Measurements from ENCODE around the gene EPB41L4B.
"Not testable (repeated sequence)": the region's sequence is repeated elsewhere in the genome, so short reads cannot be mapped to it uniquely, and the experiment has no call there.

The EPB41L4B gene

GRCh38 chr9:109242014-109242413 is 78.8 kb downstream of the EPB41L4B start:
- no peak for DNase-seq

- no peak for DNase-seq
These were observed 79.7 kb downstream of the EPB41L4B start for GRCh38 chr9:109241207-109241606.

DNA sequence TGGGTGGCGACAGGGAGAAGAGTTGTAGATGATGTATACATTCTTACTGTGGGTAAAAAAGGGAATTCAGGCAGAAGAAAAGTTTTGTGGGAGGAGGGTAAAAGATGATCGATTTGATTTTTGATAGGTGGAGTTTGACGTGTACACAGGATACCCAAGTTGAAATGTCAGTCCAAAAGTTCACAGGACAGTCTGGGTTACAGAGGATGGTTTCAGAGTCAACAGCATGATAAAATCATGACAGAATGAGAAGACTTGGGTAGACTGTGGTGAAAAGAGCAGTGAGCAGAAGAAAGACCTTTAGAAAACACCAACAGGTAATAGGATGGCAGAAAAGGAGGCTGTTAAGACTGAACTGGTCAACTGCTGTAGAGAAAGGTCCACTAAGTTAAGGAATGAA is 81.6 kb downstream of the EPB41L4B start:
- no peak for DNase-seq

- DNase-seq, result no peak
These were observed 82.2 kb downstream of the EPB41L4B start for GRCh38 chr9:109238655-109239054.

DNA sequence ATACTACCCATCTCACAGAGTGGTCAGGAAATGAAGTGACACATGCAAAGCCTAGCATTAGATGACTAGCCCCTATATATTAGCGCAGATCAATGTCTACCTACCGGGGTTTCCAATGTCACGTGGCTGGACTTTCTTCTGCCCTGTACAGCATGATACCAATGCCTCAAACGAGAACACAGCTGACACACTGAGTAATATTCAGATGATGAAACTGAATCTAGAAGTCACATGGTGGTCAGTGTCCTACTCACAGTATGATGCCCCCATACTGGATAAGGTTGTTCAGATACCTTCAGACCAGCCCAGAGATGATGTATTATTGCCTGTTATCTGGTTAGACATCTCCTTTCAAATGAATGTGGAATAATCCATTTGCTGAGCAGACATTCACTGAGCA is 82.7 kb downstream of the EPB41L4B start:
- DNase-seq, result no peak

- no peak for DNase-seq
These were observed 88.2 kb downstream of the EPB41L4B start for GRCh38 chr9:109232449-109233237.

DNA sequence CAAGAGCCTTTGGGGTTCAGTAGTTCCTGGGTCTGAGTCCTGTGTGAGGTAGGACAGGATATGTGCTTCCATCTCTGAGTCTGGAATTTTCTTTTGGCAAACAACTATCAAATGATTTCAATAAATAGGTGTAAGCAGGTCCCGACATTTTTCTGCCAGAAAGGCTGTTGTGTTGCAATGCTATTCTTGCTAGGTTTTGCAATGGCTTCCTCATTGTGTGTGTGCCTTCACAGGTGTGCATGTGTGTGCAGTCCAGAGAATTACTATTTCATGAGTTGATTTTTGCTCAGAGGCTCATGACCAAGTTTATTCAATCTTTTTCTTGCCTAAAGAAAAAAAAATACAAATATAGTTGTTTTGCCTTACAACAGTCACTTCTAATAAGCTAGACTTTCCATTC is 89.3 kb downstream of the EPB41L4B start:
- DNase-seq, result no peak

GRCh38 chr9:109230277-109230676 is 90.6 kb downstream of the EPB41L4B start:
- DNase-seq, result no peak

GRCh38 chr9:109229682-109230081 is 91.2 kb downstream of the EPB41L4B start:
- DNase-seq, result no peak

GRCh38 chr9:109228093-109228642 is 92.7 kb downstream of the EPB41L4B start:
- no peak for DNase-seq

DNA sequence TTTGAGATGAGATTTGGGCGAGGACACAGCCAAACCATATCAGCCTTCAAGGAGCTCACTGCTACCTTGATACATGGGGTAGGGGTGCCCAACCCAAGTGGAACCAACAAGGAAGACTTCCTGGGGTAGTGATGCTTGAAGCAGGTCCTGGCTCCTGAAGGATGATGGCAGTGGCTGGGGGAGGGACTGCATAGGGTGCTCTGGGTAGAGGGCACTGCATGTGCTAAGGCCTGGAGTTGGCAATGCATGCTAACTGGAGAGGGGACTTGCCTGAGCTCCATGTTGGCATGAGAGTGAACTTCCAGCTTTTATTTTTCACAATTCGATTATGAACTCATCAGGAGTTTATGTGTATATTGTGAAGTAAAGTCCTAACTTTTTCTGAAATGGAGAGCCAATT is 95.2 kb downstream of the EPB41L4B start:
- no peak for DNase-seq

- DNase-seq, result no peak
These were observed 96.1 kb downstream of the EPB41L4B start for GRCh38 chr9:109224751-109225150.

DNA sequence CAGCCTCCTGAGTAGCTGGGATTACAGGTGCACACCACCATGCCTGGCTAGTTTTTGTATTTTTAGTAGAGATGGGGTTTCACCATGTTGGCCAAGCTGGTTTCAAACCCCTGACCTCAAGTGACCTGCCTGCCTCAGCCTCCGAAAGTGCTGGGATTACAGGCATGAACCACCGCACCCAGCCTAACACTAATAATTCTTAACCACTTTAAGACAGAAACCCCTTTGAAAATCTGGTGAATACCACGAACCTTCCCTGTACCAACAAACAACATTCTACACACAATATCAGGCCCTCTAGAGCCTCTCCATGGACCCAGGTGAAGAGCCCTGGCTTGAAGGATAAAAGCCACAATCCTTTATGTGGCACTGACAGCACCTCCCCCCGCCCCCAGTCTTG is 102.6 kb downstream of the EPB41L4B start:
- not testable (repeated sequence) for DNase-seq

DNA sequence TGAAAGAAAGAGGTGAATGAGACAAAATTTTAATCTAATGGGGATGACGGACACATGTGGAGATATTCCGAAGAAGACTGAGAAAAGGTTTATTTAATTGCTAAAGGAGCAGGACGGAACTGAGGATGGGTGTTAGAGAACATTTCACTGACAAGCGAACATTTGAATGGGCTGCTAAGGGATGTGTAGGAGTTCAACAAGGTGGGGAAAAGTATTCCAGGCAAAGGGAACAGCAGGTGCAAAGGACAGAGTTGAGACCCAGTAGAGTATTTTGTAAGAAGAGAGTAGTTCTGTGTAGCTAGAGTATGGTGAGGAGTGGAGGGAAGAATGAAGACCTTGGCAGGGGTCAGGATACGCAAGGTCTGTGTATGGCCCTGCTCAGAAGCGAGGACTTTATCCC is 106.4 kb downstream of the EPB41L4B start:
- no peak for DNase-seq

- no peak for DNase-seq
These were observed 107.4 kb downstream of the EPB41L4B start for GRCh38 chr9:109213285-109214121.

DNA sequence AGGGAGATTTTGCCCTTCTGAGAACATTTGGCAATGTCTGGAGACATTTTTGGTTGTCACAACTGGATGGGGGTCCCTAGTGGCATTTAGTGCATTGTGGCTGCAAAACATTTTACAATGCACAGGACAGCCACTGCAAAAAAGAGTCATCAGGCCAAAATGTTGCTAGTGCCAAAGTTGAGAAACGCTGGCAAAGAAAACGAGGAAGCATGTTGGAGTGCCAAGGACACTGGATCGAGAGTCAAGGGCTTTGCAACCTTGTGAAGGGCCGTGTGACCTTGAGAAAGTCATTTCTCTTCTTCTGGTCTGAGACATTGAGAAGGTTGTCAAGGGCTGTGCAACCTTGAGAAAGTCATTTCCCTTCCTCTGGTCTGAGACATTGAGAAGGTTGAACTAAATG is 108.1 kb downstream of the EPB41L4B start:
- no peak for DNase-seq

GRCh38 chr9:109206670-109207069 is 114.2 kb downstream of the EPB41L4B start:
- no peak for DNase-seq

- no peak for DNase-seq
These were observed 115.3 kb downstream of the EPB41L4B start for GRCh38 chr9:109205526-109205925.

DNA sequence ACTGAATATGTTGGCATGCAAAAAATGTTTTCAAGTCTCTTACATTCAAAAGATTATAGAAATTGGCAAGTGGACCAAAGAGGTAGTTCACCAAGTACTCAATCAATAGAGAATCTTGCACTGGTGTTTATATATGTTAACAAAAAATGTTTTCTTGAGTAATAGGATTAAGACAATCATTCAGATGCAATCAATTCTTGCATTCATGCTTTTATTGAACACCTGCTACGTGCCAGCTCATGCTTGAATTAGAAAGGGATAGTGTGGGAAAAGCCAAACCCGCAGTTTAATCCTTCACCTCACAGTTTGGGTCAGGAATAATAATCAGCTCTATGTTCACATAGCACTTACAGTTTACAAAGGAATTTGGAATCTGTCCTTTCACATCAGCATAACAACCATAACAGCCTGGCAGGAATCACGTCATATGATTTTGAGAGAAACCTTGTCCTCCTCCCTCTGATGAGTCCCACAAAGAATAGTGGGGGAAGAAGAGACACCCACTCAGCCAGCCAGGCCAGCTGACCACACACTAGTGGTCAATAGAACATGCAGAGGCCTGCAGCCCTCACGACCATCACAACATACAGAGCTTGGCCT is 117.0 kb downstream of the EPB41L4B start:
- no peak for DNase-seq

DNA sequence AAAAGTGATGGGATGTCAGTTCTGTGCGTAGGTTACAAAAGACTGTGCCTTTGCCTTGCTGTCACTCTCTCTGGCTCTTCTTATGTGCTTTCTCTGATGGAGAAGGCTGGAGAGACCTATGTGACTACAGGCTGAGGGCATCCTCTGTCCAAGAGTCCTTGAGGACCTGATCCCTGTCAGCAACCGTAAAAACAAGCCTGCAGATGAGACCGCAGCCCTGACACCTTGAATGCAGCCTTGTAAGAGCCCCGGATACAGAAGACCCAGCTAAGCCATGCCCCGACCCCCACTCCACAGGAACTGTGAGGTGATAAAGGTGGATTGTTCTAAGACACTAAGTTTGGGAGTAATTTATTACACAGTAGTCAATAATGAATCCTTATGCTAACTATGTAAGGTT is 121.2 kb downstream of the EPB41L4B start:
- DNase-seq, result no peak

DNA sequence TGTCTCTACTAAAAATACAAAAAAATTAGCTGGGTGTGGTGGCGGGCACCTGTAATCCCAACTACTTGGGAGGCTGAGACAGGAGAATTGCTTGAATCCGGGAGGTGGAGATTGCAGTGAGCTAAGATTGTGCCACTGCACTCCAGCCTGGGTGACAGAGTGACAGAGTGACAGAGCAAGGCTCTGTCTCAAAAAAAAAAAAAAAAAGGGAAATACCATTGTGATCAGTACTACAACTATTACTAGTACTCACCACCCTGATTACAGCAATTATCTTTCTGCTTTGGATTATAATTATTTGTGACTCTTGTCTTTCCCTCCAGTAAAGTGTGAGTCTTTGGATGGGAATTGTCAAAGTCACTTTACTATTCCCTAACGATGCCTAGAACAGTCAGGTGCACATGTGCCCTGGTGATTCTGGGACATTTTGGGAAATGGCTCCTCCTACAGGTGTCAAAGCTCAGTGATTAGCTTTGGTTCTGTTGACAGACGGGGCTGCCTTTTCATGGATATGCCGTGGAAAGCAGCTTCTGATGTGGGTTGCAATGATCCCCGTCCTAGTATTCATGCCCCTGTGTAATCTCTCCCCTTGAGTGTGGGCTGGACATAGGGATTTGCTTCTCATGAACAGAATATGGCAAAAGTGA is 122.0 kb downstream of the EPB41L4B start:
- DNase-seq, result no peak

DNA sequence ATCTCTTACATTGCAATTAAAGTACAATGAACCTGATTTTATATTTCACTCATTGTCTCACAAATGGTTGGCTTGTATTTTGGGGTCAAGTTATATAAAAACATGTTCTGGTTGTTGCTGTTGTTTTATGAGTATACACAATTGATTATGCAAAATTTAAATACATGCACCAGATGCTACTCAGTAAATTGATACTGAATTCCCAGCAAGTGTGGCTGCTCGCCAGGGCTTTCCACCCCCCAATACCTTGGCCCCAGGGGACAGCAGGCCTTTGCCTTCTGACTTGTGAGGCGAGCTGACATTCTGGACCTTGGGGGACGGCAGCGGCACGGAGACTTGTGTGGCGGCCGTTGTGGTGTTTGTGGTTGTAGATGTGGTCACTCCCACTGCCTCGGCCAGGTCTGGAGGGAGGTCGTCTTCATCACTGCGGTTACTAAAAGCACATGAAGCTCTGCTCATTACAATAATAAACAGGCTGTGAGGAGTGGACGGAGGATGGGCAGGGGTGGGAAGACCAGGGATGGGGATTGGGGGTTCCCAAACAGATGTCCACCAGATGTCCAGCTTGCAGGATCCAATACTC is 126.8 kb downstream of the EPB41L4B start:
- DNase-seq, result no peak
